T-helper 1 cell treated with Interleukin-12 subunit alpha and Interleukin-12 subunit beta and Interleukin-4 antibody, amounts not matched to agents 30 ng/mL and 1 ng/mL, for 36 hours (primary cell): ENCODE measurements around the gene ERCC4. TPM values are rescaled to one million over a fixed set of nuclear protein-coding genes. Genes with fewer than 3 reads are reported as not detected.

Experiments
- intact Hi-C: fragments of 100-400 bp; cut with micrococcal nuclease; formaldehyde crosslinking; loops from one replicate; pipeline ENCODE4 v1.15.1; 2024
- total RNA-seq: library from RNA; stranded (reverse); gene quantifications from 2 replicates; pipeline ENCODE4 v1.2.3, GENCODE V29; 2022

The ERCC4 gene
- total RNA-seq, 1 donor from 2014 or later: 13.7 TPM

DNA sequence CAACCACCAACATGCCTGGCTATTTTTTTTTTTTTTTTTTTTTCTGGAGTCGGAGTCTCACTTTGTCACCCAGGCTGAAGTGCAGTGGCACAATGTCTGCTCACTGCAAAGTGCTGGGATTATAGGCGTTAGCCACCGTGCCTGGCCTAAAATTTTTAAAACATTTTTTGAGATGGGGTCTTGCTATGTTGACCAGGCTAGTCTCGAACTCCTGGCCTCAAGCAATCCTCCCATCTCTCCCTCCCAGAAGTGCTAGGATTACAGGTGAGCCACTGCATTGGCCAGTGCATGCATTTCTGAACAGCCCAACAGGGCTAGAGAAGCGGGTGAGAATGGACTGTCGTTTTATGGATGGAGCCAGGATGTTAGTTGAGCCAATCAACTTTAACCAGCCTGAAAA lies 72.4 kb downstream of the ERCC4 start:
- intact Hi-C loops: no loop called here

DNA sequence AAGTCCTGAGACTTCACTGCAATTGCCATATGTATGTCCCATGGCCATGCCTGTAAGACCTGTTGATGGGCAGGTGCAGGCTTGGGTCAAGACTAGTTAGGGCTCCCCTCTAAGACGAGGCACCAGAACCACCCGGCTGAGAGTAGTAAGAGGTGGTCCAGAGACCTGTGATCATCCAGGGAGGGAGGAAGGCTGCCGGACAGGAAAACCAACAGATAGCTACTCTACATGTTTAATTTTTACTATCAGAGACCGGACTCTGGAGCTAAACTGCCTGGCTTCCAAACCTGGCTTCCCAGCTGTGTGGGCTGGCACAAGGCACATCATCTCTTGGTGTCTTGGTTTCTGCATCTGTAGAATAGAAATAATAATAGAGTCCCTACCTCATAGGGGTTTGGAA lies 73.0 kb downstream of the ERCC4 start:
- intact Hi-C loops: no loop called here

DNA sequence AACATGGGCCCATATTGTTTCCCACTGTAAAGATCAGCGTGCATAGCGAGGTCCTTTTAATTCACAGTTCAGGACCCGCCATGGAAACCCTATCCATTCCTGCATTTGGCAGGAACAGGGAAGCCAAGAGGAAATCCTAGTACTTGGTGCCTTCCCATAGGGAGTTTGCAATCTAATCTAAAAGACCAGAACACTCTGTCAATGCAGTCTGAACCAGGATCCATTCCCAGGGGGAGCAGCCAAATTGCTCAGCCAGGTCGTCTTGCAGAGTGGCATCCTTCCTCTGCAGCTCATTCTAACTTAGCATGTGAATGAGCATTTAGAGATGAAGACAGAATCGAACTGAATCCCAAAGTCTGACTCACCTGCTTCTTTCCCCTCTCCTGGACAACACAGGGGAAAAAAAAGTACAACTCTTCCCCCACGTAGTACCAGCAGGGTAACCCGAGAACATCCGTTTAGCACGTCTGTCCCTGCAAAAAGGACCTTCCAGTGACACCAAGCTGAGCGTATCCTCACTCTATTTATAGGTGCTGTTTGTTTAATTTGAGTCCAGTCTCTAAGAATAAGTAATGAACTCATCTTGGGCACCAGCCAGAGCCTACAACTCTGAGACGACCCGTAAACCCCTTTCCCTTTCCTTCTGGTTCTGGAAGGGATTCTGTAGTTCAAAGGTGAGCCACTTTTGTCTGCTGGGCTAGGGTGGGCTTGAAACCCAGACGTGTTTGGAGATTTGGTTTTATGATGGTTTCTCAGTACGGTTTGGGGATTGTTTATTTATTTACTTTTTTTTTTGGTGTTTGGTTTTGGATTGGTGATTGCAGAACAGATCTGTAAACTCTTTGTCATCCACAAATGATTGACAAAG lies 74.5 kb downstream of the ERCC4 start:
- intact Hi-C loops: no loop called here

DNA sequence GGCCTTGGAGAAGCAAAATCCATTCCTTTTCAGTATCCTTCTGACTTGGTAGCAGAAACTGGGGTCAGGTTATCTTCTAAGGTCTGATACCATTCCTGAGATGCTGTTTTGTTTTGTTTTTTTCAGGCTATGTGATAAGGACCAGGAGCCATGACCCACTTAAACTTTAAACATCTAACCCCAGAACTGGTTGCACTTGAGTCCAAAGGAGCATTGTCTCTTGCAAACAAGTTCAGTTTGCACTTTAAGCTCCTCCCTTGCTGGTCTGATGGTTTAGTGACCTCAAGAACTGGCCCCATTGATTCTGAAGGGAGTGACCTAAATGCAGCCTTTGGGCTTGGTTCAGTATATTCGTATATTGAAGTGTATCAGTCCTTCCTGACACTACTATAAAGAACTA lies 75.2 kb downstream of the ERCC4 start:
- intact Hi-C loops: no loop called here

GRCh38 chr16:13996778-13997288 lies 76.9 kb downstream of the ERCC4 start:
- intact Hi-C loops: no loop called here

- intact Hi-C loops: no loop called here
Measured at GRCh38 chr16:13997526-13997925, 77.6 kb downstream of the ERCC4 start.

DNA sequence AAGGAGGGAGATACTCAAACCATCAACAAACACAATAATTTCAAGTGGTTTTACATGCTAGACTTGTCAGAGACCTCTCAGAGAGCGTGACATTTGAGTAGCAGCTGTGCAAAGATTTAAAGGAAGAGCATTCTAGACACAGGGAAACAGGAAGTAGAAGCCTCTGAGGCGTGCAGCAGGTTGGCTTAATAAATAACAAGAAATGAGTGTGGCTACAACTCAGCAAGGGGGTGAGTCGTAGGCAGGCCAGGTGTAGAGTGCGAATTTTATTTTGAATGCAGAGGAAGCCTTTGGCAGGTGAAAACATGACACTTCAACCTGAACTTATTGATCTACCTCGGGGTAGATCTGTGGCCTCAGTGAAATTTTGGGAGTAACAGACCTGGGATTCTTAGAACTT lies 78.0 kb downstream of the ERCC4 start:
- intact Hi-C loops: no loop called here

DNA sequence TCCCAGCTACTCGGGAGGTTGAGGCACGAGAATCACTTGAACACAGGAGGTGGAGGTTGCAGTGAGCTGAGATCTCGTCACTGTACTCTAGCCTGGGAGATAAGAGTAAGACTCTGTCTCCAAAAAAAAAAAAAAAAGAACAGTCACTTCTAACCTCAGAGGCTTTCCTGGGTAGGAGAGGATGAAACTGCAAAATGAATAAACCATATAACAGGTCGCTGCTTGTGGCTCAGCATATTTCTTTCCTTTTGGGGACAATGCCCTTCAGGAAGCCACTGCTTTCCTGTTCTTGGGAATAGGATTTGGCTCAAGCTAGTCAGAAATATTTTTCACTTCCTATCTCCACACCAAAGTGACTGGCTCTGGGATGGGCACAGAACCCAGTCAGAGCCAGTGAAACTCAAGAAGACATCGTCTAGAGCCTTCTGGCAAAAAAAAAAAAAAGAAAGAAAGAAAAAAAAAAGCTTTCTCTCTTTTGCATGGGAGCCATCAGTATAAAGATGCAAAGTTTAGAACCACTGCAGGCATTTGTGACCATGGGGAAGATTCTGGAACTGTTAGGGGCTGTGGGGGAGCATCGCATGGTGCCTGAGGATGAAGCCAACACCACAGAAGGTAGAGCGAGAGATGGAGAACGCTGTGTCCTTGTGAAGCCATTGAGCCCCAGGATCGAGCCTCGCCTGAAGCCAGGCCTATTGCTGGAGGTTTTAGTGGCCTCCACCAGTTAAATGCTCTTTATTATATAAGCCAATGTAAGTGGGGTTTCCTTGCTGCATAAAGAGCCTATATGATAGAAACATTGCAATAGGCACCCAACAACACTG lies 79.3 kb downstream of the ERCC4 start:
- intact Hi-C loops: no loop called here

GRCh38 chr16:13999895-14000425 lies 80.0 kb downstream of the ERCC4 start:
- intact Hi-C loops: no loop called here

- intact Hi-C loops: no loop called here
Measured at GRCh38 chr16:14001521-14001920, 81.6 kb downstream of the ERCC4 start.

Other genes with a start within 250 kb of the ERCC4 start
- gene MRTFB, start 151.2 kb downstream of the ERCC4 start, total RNA-seq: 17.8 and 21.6 TPM in 2 replicates